ENCODE data around the gene ATP5MG.

The ATP5MG gene

DNA sequence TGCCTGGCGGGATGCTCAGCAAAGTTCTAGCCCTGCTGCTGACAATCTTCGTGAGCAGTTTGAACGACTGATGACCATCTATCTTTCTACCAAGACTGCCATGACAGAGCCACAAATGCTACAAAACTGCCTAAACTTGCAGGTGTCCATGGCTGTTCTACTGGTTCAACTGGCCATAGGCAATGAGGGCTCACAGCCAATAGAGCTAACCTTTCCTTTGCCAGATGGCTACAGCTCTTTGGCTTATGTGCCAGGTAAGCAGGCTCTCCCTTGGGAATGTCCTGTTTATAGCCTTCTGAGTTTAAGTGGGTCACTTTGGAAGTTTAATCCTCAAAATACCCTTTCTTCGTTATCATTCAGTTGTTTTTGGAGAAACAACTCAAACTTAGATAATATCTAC lies 21.9 kb upstream of the ATP5MG start:
- H3K4me3 ChIP-seq (ENCODE audit: low read depth, low read length), result no peak overlapping the region
- ChIA-PET CTCF (interaction anchor here (0.9 to 1.6 kb wide), 6 partner anchors 9 to 181 kb away, joined by 3 to 4 read pairs (median 3); no protein-coding TSS in a partner anchor), POLR2A (no interaction called here)
- no peak for DNase-seq (ENCODE audit: low read depth, low spot score)
- TF ChIP-seq, protein P1, sequence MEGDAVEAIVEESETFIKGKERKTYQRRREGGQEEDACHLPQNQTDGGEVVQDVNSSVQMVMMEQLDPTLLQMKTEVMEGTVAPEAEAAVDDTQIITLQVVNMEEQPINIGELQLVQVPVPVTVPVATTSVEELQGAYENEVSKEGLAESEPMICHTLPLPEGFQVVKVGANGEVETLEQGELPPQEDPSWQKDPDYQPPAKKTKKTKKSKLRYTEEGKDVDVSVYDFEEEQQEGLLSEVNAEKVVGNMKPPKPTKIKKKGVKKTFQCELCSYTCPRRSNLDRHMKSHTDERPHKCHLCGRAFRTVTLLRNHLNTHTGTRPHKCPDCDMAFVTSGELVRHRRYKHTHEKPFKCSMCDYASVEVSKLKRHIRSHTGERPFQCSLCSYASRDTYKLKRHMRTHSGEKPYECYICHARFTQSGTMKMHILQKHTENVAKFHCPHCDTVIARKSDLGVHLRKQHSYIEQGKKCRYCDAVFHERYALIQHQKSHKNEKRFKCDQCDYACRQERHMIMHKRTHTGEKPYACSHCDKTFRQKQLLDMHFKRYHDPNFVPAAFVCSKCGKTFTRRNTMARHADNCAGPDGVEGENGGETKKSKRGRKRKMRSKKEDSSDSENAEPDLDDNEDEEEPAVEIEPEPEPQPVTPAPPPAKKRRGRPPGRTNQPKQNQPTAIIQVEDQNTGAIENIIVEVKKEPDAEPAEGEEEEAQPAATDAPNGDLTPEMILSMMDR (IDR thresholded peaks at IDR 0.05; ENCODE audit: insufficient read depth, low read length, missing control alignments), result no peak

DNA sequence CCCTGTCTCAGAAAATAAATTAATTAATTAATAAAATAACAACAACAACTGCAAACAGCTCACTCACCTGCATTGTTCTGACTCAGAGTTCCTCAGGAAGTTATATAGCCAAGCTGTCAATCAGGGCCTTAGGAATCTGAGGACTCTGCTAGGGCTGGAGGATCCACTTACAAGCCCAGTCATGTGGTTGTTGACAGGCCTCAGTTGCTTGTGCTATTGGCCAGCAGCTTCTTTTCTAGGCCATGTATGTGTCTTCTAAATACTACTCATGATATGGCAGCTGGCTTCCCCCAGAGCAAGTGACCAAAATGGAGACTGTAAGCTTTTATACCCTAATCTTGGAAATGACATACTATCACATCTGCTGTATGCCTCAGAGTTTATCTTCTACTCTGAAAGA lies 20.8 kb upstream of the ATP5MG start:
- TF ChIP-seq, protein P1 (IDR thresholded peaks at IDR 0.05; ENCODE audit: insufficient read depth, low read length, missing control alignments), result no peak
- DNase-seq (ENCODE audit: low read depth, low spot score), result no peak
- no peak overlapping the region for H3K4me3 ChIP-seq (ENCODE audit: low read depth, low read length)
- POLR2A ChIA-PET, result no interaction called here
- CTCF ChIA-PET, result interaction anchor here (1.2 to 1.6 kb wide), 2 partner anchors 108 to 182 kb away, joined by 3 to 4 read pairs; no protein-coding TSS in a partner anchor

DNA sequence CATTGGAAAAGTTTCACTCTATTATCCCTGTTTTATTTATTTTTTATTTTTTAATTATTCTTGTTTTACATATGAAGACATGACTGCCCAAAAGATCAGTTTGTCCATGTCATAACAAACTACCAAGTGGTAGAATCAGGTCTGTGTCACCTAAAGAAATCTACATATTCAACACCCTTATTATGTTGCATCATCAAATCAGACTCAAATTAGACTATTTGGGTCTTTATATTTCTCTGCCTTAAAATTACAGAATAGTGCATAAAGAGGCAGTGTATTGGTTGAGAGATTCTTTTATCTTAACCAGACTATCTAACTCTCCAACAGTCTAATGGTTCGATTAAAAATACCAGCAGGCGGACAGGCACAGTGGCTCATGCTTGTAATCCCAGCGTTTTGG lies 18.5 kb upstream of the ATP5MG start:
- no peak overlapping the region for H3K4me3 ChIP-seq (ENCODE audit: low read depth, low read length)
- no peak for DNase-seq (ENCODE audit: low read depth, low spot score)
- TF ChIP-seq, protein P1 (IDR thresholded peaks at IDR 0.05; ENCODE audit: insufficient read depth, low read length, missing control alignments), result no peak
- CTCF ChIA-PET, result interaction anchor here (1.1 kb wide), 1 partner anchor 105 kb away, joined by 3 read pairs; no protein-coding TSS in a partner anchor
- POLR2A ChIA-PET, result no interaction called here

DNA sequence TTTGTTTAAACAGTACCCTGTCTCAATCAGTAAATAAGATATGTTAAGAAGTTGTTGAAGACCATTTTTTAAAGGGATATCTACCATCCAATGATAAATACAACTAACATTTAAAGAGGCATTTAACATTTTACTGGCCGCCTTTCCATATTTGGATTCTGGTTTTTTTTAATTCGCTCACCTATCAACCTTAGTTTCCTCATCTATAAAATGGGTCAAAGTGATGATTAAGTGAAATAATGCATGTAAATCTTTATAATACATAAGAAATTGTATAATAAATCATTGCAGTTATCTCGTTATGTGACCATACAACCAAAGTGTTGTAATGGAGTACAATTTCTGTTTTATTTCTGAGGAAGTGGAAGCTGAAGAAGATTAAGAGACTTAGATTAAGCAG lies 17.7 kb upstream of the ATP5MG start:
- CTCF ChIA-PET, result no interaction called here
- no peak for DNase-seq (ENCODE audit: low read depth, low spot score)
- no peak overlapping the region for H3K4me3 ChIP-seq (ENCODE audit: low read depth, low read length)
- TF ChIP-seq, protein P1 (IDR thresholded peaks at IDR 0.05; ENCODE audit: insufficient read depth, low read length, missing control alignments), result no peak
- POLR2A ChIA-PET, result no interaction called here

DNA sequence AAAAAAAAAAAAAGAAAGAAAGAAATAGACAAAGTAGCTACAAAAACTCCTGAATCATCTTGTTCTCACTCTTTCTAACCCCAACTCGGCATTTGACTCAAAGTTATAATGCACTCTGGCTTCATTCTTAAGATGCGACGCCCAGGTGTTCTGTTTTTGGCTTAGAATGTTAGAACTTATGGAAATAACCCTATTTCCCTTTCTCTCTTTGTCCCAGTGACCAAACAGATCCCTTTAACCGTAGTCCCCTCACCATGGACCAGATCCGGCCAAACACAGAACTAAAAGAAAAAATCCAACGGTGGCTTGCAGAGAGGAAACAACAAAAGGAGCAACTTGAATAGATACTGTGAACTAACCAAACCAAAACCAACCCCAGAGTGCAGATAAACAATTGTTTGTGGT lies 5.3 kb upstream of the ATP5MG start:
- CTCF ChIA-PET, result no interaction called here
- TF ChIP-seq, protein P1 (IDR thresholded peaks at IDR 0.05; ENCODE audit: insufficient read depth, low read length, missing control alignments), result no peak
- no peak overlapping the region for H3K4me3 ChIP-seq (ENCODE audit: low read depth, low read length)
- POLR2A ChIA-PET, result no interaction called here
- DNase-seq (ENCODE audit: low read depth, low spot score), result no peak

DNA sequence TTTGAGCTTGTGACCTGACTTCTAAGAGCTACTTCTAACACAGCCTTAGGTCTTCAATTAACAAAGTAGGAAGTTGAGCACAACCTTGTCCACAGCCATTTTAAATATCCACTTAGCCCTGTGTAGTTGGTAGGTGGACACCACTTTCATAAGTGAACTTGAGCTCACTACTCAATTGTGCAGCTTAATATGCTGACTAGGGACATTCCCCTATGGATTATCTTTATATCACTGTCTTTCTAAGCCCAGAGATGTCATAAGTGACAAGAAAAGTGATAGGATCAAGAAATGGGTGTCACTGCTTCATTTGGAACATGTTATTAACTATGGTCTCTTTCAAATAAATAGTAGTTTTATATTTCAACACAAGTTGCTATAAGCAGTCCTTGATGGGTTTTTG lies 4.0 kb upstream of the ATP5MG start:
- ChIA-PET POLR2A (no interaction called here), CTCF (interaction anchor here (0.8 to 3.7 kb wide), 4 partner anchors 33 to 102 kb away, joined by 3 to 21 read pairs (median 3); no protein-coding TSS in a partner anchor)
- TF ChIP-seq, protein P1 (IDR thresholded peaks at IDR 0.05; ENCODE audit: insufficient read depth, low read length, missing control alignments), result no peak
- no peak overlapping the region for H3K4me3 ChIP-seq (ENCODE audit: low read depth, low read length)
- no peak for DNase-seq (ENCODE audit: low read depth, low spot score)

Data from AG04449 (cell line).